ENCODE results near the gene PTPRN.

DNA sequence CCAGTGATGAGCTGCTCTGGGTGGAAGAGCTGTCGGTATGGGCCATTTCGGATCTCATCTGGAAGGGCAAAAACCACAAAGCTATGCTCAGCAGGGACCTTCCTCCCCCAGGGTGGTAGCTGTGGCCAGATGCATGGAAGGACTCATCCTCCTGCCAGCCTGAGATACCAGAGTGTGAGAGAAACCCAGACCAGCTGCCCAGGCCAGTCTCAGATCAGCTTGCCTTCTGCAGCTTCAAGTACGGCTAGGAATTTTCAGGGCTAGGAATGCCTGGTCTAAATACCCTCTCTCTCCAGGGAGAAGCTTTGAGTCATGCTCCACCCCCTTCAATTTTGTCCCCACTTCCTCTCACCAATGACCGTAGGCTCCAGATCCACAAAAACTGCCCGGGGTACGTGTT, 57.5 kb downstream of the PTPRN start:
- TF ChIP-seq CEBPB (IDR thresholded peaks at IDR 0.05) (no peak), CREB1 (IDR thresholded peaks at IDR 0.05; ENCODE audit: low read depth) (no peak), RAD21 (IDR thresholded peaks at IDR 0.05; ENCODE audit: low read depth) (no peak), TEAD4 (IDR thresholded peaks at IDR 0.05) (no peak), FOXM1 (IDR thresholded peaks at IDR 0.05; ENCODE audit: borderline replicate concordance, low read depth) (no peak), TCF12 (IDR thresholded peaks at IDR 0.05; ENCODE audit: low read depth) (no peak), ZBTB7A (IDR thresholded peaks at IDR 0.05; ENCODE audit: low read depth) (no peak), TAF1 (IDR thresholded peaks at IDR 0.05; ENCODE audit: low read depth) (no peak), YY1 (IDR thresholded peaks at IDR 0.05; ENCODE audit: low read depth) (no peak), EGR1 (IDR thresholded peaks at IDR 0.05) (no peak), NFIC (IDR thresholded peaks at IDR 0.05) (no peak)
- TF ChIP-seq, protein P1, sequence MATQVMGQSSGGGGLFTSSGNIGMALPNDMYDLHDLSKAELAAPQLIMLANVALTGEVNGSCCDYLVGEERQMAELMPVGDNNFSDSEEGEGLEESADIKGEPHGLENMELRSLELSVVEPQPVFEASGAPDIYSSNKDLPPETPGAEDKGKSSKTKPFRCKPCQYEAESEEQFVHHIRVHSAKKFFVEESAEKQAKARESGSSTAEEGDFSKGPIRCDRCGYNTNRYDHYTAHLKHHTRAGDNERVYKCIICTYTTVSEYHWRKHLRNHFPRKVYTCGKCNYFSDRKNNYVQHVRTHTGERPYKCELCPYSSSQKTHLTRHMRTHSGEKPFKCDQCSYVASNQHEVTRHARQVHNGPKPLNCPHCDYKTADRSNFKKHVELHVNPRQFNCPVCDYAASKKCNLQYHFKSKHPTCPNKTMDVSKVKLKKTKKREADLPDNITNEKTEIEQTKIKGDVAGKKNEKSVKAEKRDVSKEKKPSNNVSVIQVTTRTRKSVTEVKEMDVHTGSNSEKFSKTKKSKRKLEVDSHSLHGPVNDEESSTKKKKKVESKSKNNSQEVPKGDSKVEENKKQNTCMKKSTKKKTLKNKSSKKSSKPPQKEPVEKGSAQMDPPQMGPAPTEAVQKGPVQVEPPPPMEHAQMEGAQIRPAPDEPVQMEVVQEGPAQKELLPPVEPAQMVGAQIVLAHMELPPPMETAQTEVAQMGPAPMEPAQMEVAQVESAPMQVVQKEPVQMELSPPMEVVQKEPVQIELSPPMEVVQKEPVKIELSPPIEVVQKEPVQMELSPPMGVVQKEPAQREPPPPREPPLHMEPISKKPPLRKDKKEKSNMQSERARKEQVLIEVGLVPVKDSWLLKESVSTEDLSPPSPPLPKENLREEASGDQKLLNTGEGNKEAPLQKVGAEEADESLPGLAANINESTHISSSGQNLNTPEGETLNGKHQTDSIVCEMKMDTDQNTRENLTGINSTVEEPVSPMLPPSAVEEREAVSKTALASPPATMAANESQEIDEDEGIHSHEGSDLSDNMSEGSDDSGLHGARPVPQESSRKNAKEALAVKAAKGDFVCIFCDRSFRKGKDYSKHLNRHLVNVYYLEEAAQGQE (IDR thresholded peaks at IDR 0.05; ENCODE audit: low read depth), result no peak
- TF ChIP-seq, protein P2, sequence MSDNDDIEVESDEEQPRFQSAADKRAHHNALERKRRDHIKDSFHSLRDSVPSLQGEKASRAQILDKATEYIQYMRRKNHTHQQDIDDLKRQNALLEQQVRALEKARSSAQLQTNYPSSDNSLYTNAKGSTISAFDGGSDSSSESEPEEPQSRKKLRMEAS (IDR thresholded peaks at IDR 0.05), result no peak
- TF ChIP-seq, protein P3, sequence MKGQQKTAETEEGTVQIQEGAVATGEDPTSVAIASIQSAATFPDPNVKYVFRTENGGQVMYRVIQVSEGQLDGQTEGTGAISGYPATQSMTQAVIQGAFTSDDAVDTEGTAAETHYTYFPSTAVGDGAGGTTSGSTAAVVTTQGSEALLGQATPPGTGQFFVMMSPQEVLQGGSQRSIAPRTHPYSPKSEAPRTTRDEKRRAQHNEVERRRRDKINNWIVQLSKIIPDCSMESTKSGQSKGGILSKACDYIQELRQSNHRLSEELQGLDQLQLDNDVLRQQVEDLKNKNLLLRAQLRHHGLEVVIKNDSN (IDR thresholded peaks at IDR 0.05), result no peak
